GM23338 (cell line): ENCODE measurements around the gene MR1. TPM values are rescaled to one million over a fixed set of nuclear protein-coding genes. Genes with fewer than 3 reads are reported as not detected.
"Not testable (repeated sequence)": the region's sequence is repeated elsewhere in the genome, so short reads cannot be mapped to it uniquely, and the experiment has no call there.

ENCODE experiments used
- ATAC-seq: fragments of 200-7000 bp; cut with Tn5 transposase; 3 replicates; pipeline ENCODE4 v1.9.1; 2020
- DNase-seq: peaks from one replicate; pipeline ENCODE4 v3.0.0-alpha.2; 2015; ENCODE audit warnings: low spot score
- H2AFZ ChIP-seq: fragments of 200-600 bp; sonication (generic); 2 replicates; pipeline ENCODE4 v1.8.0; 2016; ENCODE audit warnings: antibody characterized with exemption, mild to moderate bottlenecking, moderate library complexity
- H3F3A ChIP-seq: fragments of 200-600 bp; sonication (generic); replicated peaks from 2 replicates; pipeline ENCODE4 v1.8.0; 2017; ENCODE audit warnings: antibody characterized with exemption, mixed run types, low read depth
- H3K27ac ChIP-seq: fragments of 200-600 bp; sonication (generic); 2 replicates; pipeline ENCODE4 v1.6.1; 2016; ENCODE audit warnings: low read depth
- H3K27me3 ChIP-seq: fragments of 200-600 bp; sonication (generic); 2 replicates; pipeline ENCODE4 v1.8.0; 2016; ENCODE audit warnings: mild to moderate bottlenecking, mixed run types, moderate library complexity; ENCODE audit not compliant: insufficient read depth
- H3K36me3 ChIP-seq: fragments of 200-600 bp; sonication (generic); 2 replicates; pipeline ENCODE4 v1.8.0; 2016; ENCODE audit warnings: mild to moderate bottlenecking; ENCODE audit not compliant: insufficient read depth
- H3K4me1 ChIP-seq: fragments of 200-600 bp; sonication (generic); 2 replicates; pipeline ENCODE4 v1.8.0; 2016; ENCODE audit warnings: mild to moderate bottlenecking, moderate library complexity; ENCODE audit not compliant: insufficient read depth
- H3K4me2 ChIP-seq: fragments of 200-600 bp; sonication (generic); 2 replicates; pipeline ENCODE4 v1.7.1; 2017; ENCODE audit warnings: mixed run types
- H3K4me3 ChIP-seq: fragments of 200-600 bp; sonication (generic); 2 replicates; pipeline ENCODE4 v1.6.1; 2016; ENCODE audit warnings: mixed run types
- H3K79me2 ChIP-seq: fragments of 200-600 bp; sonication (generic); replicated peaks from 2 replicates; pipeline ENCODE4 v1.8.0; 2017; ENCODE audit warnings: mild to moderate bottlenecking; ENCODE audit not compliant: insufficient read depth
- H3K9me2 ChIP-seq: fragments of 200-600 bp; sonication (generic); 2 replicates; pipeline ENCODE4 v1.8.0; 2017; ENCODE audit not compliant: insufficient read depth
- H4K20me1 ChIP-seq: fragments of 200-600 bp; sonication (generic); replicated peaks from 2 replicates; pipeline ENCODE4 v1.8.0; 2017; ENCODE audit warnings: mild to moderate bottlenecking; ENCODE audit not compliant: insufficient read depth
- H3K27ac Mint-ChIP-seq: 2 replicates; pipeline ENCODE4 v1.8.0; 2020; ENCODE audit warnings: inconsistent platforms, mild to moderate bottlenecking, moderate library complexity, mixed read lengths
- H3K27me3 Mint-ChIP-seq: 3 replicates; pipeline ENCODE4 v1.8.0; 2022; ENCODE audit warnings: low read depth, mild to moderate bottlenecking, moderate library complexity, mixed read lengths, inconsistent platforms; ENCODE audit not compliant: insufficient read depth, poor library complexity
- H3K36me3 Mint-ChIP-seq: 3 replicates; pipeline ENCODE4 v1.8.0; 2021; ENCODE audit warnings: low read depth, mild to moderate bottlenecking, inconsistent platforms, moderate library complexity, mixed read lengths
- H3K4me1 Mint-ChIP-seq: 3 replicates; pipeline ENCODE4 v1.8.0; 2020; ENCODE audit warnings: mild to moderate bottlenecking, inconsistent platforms, mixed read lengths
- H3K4me3 Mint-ChIP-seq: 3 replicates; pipeline ENCODE4 v1.8.0; 2021; ENCODE audit warnings: moderate library complexity, mild to moderate bottlenecking, inconsistent platforms, mixed read lengths
- H3K9me3 Mint-ChIP-seq: 3 replicates; pipeline ENCODE4 v1.8.0; 2020; ENCODE audit warnings: moderate library complexity, mild to moderate bottlenecking, inconsistent platforms, mixed read lengths
- CREB1 ChIP-seq: fragments of 250-450 bp; sonication (Bioruptor Pico); IDR thresholded peaks from 2 replicates; pipeline ENCODE4 v1.5.0; 2020; ENCODE audit warnings: low read depth, mild to moderate bottlenecking, moderate library complexity
- EZH2 ChIP-seq: fragments of 200-600 bp; sonication (generic); IDR thresholded peaks from one replicate; pipeline ENCODE4 v1.8.0; 2017; ENCODE audit warnings: antibody characterized with exemption, mild to moderate bottlenecking, low read depth; ENCODE audit not compliant: unreplicated experiment
- EZH2phosphoT487 ChIP-seq: fragments of 200-600 bp; sonication (generic); IDR thresholded peaks from one replicate; pipeline ENCODE4 v1.8.1; 2018; ENCODE audit warnings: antibody characterized with exemption; ENCODE audit not compliant: unreplicated experiment
- JUNB ChIP-seq: IDR thresholded peaks from one replicate; pipeline ENCODE4 v1.6.1; 2016; ENCODE audit warnings: antibody characterized with exemption; ENCODE audit not compliant: unreplicated experiment
- NANOG ChIP-seq: IDR thresholded peaks from 2 replicates; pipeline ENCODE4 v1.6.1; 2016; ENCODE audit warnings: antibody characterized with exemption, borderline replicate concordance
- POLR2AphosphoS5 ChIP-seq: IDR thresholded peaks from 2 replicates; pipeline ENCODE4 v1.6.1; 2016; ENCODE audit warnings: antibody characterized with exemption, low read depth
- STAT1 ChIP-seq: IDR thresholded peaks from one replicate; pipeline ENCODE4 v1.6.1; 2016; ENCODE audit warnings: antibody characterized with exemption; ENCODE audit not compliant: unreplicated experiment
- ZNF114 ChIP-seq: fragments of 250-450 bp; sonication (Bioruptor Pico); IDR thresholded peaks from 2 replicates; pipeline ENCODE4 v1.5.0; 2020; ENCODE audit warnings: mild to moderate bottlenecking, moderate library complexity
- ZNF331 ChIP-seq: fragments of 250-450 bp; sonication (Bioruptor Pico); IDR thresholded peaks from 2 replicates; pipeline ENCODE4 v1.5.0; 2020; ENCODE audit warnings: low read depth, mild to moderate bottlenecking, moderate library complexity
- polyA plus RNA-seq: library from polyadenylated mRNA; unstranded; fragments of >200 nt; fragmentation: Nextera tagmentation; extraction: Ambion mirVana; gene quantifications from 2 replicates; pipeline ENCODE4 v1.2.1, GENCODE V29; 2016
- total RNA-seq: library from RNA; depleted of rRNA; stranded (reverse); fragments of >200 nt; shearing (Covaris generic); gene quantifications from 2 replicates; pipeline ENCODE4 v1.2.3, GENCODE V29; 2014
- TF ChIP-seq, protein P1 (sequence below), 2 experiments: fragments of 200-600 bp in 1 of 2; sonication (generic) in 1 of 2; conservative IDR thresholded peaks; 2 replicates each; pipeline versions ENCODE4 v1.5.1 to v1.6.1; 2016 to 2017; ENCODE audit warnings: antibody characterized with exemption in 2 of 2, low read depth in 2 of 2, mild to moderate bottlenecking in 2 of 2, moderate library complexity in 1 of 2
- TF ChIP-seq, protein P2 (sequence below): IDR thresholded peaks from one replicate; pipeline ENCODE4 v1.6.1; 2018; ENCODE audit warnings: antibody characterized with exemption; ENCODE audit not compliant: unreplicated experiment
- TF ChIP-seq, protein P3 (sequence below): IDR thresholded peaks from 2 replicates; pipeline ENCODE4 v1.6.1; 2016; ENCODE audit warnings: antibody characterized with exemption

The MR1 gene
- total and polyA plus RNA-seq, 2 experiments from 2014 or later: 0.18 TPM; not detected in 1

DNA sequence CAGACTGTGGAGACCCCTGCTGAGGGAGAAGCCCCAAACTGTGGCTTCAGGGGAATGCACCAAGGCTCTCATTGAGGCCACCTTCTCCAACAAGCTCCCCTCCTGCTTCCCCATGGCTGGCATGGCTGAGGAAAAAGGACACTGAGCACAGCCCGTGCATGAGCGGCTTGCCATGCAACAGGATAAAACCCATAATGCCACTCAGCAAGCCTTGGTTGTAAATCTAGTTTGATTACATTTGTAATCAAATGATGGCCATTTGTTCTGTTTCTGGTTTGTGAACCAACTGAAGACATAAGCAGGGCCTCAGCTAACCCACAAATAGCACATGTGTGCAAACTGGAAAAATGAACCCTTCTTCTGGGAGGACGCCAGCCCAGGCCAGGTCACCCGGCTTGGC lies 27.2 kb downstream of the MR1 start:
- peaks cover 14% of the 10 kb centered on the region for H3K4me1 ChIP-seq
- 0 out of 2 replicates have a peak, but pooled peaks cover 12% of the 10 kb centered on the region for H3K9me2 ChIP-seq
- H3K4me1 Mint-ChIP-seq: peaks cover 15% of the 10 kb centered on the region
- not testable (repeated sequence) for H3K4me2 ChIP-seq, H3K79me2 ChIP-seq, H3K36me3 ChIP-seq, H3K27me3 ChIP-seq, H2AFZ ChIP-seq, H3K27ac Mint-ChIP-seq, H3K9me3 Mint-ChIP-seq, H3F3A ChIP-seq, ATAC-seq, H4K20me1 ChIP-seq, DNase-seq, H3K4me3 Mint-ChIP-seq, H3K27ac ChIP-seq, H3K4me3 ChIP-seq, H3K27me3 Mint-ChIP-seq, H3K36me3 Mint-ChIP-seq

DNA sequence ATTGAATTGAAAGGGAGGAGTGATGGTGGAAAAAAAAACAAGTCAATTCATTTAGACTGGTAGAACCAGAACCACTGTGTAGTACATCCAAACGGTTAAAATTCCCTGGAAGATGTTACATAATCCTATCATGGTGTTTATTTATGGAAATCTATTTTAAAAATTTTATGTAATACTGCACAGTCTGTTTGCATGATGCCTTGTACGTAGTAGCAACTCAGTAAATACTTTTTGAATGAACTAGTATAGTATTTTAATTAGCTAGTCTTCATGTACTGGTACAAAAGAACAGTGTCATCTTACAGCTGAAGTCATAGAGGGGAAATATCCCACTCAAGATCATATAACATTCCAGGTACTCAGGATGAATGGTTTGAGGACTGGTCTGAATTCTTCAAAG lies 27.7 kb downstream of the MR1 start:
- Histone ChIP-seq H3K9me2 (0 out of 2 replicates have a peak, but pooled peaks cover 12% of the 10 kb centered on the region), H3K4me3 (no peak overlapping the region), H3K4me2 (no peak overlapping the region), H3K4me1 (peaks cover 19% of the 10 kb centered on the region), H3K27me3 (no peaks in the 10 kb centered on the region), H3K79me2 (no peaks in the 10 kb centered on the region), H3K36me3 (no peaks in the 10 kb centered on the region), H3K27ac (no peak overlapping the region), H4K20me1 (no peaks in the 10 kb centered on the region), H2AFZ (no peak overlapping the region), H3F3A (no peaks in the 10 kb centered on the region)
- Mint-ChIP-seq H3K27ac (no peak overlapping the region), H3K4me1 (peaks cover 20% of the 10 kb centered on the region), H3K9me3 (no peaks in the 10 kb centered on the region), H3K27me3 (no peaks in the 10 kb centered on the region), H3K4me3 (no peak overlapping the region), H3K36me3 (no peaks in the 10 kb centered on the region)
- ATAC-seq (no peak), DNase-seq (no peak)
- TF ChIP-seq, protein P1, sequence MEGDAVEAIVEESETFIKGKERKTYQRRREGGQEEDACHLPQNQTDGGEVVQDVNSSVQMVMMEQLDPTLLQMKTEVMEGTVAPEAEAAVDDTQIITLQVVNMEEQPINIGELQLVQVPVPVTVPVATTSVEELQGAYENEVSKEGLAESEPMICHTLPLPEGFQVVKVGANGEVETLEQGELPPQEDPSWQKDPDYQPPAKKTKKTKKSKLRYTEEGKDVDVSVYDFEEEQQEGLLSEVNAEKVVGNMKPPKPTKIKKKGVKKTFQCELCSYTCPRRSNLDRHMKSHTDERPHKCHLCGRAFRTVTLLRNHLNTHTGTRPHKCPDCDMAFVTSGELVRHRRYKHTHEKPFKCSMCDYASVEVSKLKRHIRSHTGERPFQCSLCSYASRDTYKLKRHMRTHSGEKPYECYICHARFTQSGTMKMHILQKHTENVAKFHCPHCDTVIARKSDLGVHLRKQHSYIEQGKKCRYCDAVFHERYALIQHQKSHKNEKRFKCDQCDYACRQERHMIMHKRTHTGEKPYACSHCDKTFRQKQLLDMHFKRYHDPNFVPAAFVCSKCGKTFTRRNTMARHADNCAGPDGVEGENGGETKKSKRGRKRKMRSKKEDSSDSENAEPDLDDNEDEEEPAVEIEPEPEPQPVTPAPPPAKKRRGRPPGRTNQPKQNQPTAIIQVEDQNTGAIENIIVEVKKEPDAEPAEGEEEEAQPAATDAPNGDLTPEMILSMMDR (conservative IDR thresholded peaks at IDR 0.05; ENCODE audit: low read depth in 2 of 2): no peak
- no peak for TF ChIP-seq POLR2AphosphoS5
- TF ChIP-seq CREB1 (CRISPR knock-in tag): no peak
- no peak for TF ChIP-seq EZH2
- no peak for TF ChIP-seq NANOG
- TF ChIP-seq STAT1: no peak
- TF ChIP-seq ZNF331 (CRISPR knock-in tag): no peak
- TF ChIP-seq ZNF114 (CRISPR knock-in tag): no peak

DNA sequence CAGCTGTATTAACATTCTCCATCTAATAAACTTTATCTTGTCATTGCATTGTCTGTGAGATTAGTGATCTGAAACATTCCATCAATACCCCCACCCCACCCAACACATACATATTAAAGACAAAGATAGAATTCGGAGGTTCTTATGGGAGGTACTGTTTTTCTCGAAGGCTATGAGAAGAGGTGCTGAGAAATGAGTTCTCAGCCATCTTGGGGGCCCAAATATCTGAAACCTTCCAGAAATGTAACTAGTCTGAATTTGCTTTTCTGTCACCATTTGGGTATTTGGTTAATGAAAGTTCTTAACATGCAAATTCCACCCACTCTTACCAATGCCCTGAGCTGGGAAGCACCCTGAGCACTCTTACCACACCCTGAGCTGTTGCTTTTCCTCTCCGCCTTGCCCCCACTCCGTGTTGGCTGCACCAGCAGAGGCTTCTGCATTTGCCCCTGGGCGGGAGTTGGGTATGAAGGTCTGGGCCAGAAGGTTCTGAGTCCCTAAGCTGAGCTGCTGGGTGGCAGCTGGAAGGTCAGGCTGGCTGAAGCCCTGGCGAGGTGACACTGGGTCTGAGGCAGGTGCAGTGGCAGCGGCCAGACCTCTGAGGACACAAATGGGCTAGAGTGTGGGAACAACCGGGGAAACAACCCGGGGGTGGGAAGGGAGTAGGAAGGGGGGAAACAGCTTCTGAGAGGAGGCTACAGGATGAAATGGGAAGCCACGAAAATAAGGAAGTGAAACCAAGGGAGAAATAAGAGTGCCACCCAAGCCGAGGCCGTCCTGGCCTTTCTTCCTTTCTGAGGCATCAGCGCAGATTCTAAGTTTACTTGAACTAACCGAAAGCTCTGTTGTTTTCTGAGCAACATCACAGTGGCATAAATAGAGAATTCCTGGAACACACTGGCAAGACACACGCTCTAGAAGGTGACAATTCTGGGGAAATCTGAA lies 28.4 kb downstream of the MR1 start:
- Mint-ChIP-seq H3K36me3 (no peaks in the 10 kb centered on the region), H3K27ac (no peak overlapping the region), H3K9me3 (no peaks in the 10 kb centered on the region), H3K4me3 (no peak overlapping the region), H3K4me1 (peaks cover 20% of the 10 kb centered on the region), H3K27me3 (no peaks in the 10 kb centered on the region)
- DNase-seq (no peak), ATAC-seq (no peak)
- Histone ChIP-seq H2AFZ (0 out of 2 replicates have a peak overlapping the region, but pooled peaks have one; percentile 76), H3K27ac (no peak overlapping the region), H3K36me3 (no peaks in the 10 kb centered on the region), H3K9me2 (peaks cover 12% of the 10 kb centered on the region; the same call in 1 of the 2 replicates), H3K27me3 (no peaks in the 10 kb centered on the region), H3K4me1 (peaks cover 19% of the 10 kb centered on the region), H4K20me1 (no peaks in the 10 kb centered on the region), H3F3A (no peaks in the 10 kb centered on the region), H3K4me2 (no peak overlapping the region), H3K79me2 (no peaks in the 10 kb centered on the region), H3K4me3 (no peak overlapping the region)
- no peak for TF ChIP-seq EZH2phosphoT487
- TF ChIP-seq POLR2AphosphoS5: no peak
- no peak for TF ChIP-seq NANOG
- TF ChIP-seq, protein P2, sequence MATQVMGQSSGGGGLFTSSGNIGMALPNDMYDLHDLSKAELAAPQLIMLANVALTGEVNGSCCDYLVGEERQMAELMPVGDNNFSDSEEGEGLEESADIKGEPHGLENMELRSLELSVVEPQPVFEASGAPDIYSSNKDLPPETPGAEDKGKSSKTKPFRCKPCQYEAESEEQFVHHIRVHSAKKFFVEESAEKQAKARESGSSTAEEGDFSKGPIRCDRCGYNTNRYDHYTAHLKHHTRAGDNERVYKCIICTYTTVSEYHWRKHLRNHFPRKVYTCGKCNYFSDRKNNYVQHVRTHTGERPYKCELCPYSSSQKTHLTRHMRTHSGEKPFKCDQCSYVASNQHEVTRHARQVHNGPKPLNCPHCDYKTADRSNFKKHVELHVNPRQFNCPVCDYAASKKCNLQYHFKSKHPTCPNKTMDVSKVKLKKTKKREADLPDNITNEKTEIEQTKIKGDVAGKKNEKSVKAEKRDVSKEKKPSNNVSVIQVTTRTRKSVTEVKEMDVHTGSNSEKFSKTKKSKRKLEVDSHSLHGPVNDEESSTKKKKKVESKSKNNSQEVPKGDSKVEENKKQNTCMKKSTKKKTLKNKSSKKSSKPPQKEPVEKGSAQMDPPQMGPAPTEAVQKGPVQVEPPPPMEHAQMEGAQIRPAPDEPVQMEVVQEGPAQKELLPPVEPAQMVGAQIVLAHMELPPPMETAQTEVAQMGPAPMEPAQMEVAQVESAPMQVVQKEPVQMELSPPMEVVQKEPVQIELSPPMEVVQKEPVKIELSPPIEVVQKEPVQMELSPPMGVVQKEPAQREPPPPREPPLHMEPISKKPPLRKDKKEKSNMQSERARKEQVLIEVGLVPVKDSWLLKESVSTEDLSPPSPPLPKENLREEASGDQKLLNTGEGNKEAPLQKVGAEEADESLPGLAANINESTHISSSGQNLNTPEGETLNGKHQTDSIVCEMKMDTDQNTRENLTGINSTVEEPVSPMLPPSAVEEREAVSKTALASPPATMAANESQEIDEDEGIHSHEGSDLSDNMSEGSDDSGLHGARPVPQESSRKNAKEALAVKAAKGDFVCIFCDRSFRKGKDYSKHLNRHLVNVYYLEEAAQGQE: no peak
- no peak for TF ChIP-seq STAT1
- TF ChIP-seq, protein P3, sequence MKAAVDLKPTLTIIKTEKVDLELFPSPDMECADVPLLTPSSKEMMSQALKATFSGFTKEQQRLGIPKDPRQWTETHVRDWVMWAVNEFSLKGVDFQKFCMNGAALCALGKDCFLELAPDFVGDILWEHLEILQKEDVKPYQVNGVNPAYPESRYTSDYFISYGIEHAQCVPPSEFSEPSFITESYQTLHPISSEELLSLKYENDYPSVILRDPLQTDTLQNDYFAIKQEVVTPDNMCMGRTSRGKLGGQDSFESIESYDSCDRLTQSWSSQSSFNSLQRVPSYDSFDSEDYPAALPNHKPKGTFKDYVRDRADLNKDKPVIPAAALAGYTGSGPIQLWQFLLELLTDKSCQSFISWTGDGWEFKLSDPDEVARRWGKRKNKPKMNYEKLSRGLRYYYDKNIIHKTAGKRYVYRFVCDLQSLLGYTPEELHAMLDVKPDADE: no peak
- TF ChIP-seq JUNB: no peak
- no peak for TF ChIP-seq CREB1 (CRISPR knock-in tag)
- no peak for TF ChIP-seq ZNF331 (CRISPR knock-in tag)
